ENCODE results near the gene SAMD5. TPM values are rescaled to one million over a fixed set of nuclear protein-coding genes. Genes with fewer than 3 reads are reported as not detected.
A peak's percentile ranks its signal among the peaks of the same experiment; 100 is the strongest.

SAMD5 gene
- total RNA-seq, 1 donor from 2014 or later, result 1.5 TPM

GRCh38 chr6:147582991-147583390, 74.5 kb downstream of the SAMD5 start:
- Mint-ChIP-seq H3K27me3 (ENCODE audit: low read depth) (peaks cover 3% of the 10 kb centered on the region), H3K4me1 (no peaks in the 10 kb centered on the region), H3K9me3 (no peaks in the 10 kb centered on the region), H3K27ac (ENCODE audit: unreplicated experiment) (no peak overlapping the region), H3K4me3 (no peak overlapping the region), H3K36me3 (ENCODE audit: low read depth) (no peaks in the 10 kb centered on the region)
- TF ChIP-seq, protein P1, sequence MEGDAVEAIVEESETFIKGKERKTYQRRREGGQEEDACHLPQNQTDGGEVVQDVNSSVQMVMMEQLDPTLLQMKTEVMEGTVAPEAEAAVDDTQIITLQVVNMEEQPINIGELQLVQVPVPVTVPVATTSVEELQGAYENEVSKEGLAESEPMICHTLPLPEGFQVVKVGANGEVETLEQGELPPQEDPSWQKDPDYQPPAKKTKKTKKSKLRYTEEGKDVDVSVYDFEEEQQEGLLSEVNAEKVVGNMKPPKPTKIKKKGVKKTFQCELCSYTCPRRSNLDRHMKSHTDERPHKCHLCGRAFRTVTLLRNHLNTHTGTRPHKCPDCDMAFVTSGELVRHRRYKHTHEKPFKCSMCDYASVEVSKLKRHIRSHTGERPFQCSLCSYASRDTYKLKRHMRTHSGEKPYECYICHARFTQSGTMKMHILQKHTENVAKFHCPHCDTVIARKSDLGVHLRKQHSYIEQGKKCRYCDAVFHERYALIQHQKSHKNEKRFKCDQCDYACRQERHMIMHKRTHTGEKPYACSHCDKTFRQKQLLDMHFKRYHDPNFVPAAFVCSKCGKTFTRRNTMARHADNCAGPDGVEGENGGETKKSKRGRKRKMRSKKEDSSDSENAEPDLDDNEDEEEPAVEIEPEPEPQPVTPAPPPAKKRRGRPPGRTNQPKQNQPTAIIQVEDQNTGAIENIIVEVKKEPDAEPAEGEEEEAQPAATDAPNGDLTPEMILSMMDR (conservative IDR thresholded peaks at IDR 0.05), result no peak
- DNase-seq (ENCODE audit: low read depth, low spot score), result no peak

DNA sequence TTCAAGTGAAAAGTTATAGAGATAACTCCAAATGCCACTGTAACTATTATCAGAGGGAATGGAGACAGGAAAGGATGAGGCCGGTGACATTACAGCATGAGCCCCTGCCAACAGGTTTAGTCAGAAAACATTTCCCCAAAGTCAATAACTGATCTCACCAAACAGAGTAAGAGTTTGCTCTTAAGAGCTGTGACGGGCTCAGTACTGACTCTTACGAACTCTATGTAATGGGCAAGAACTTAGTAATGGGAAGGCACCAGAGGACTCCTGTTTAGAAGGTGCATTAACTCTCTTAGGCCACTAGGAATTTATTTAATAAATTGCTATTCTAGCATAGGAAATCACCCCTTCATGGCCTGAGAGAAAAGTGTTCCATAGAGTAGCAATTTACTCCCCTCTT, 76.8 kb downstream of the SAMD5 start:
- Mint-ChIP-seq H3K4me3 (no peak overlapping the region), H3K27ac (ENCODE audit: unreplicated experiment) (no peak overlapping the region), H3K36me3 (ENCODE audit: low read depth) (no peaks in the 10 kb centered on the region), H3K4me1 (no peaks in the 10 kb centered on the region), H3K9me3 (no peaks in the 10 kb centered on the region), H3K27me3 (ENCODE audit: low read depth) (no peaks in the 10 kb centered on the region)
- no peak for DNase-seq (ENCODE audit: low read depth, low spot score)
- TF ChIP-seq, protein P1 (conservative IDR thresholded peaks at IDR 0.05), result peak; percentile 30

- H3K4me1 Mint-ChIP-seq, result no peaks in the 10 kb centered on the region
- H3K27ac Mint-ChIP-seq (ENCODE audit: unreplicated experiment), result no peak overlapping the region
- H3K27me3 Mint-ChIP-seq (ENCODE audit: low read depth), result no peaks in the 10 kb centered on the region
- TF ChIP-seq, protein P1 (conservative IDR thresholded peaks at IDR 0.05), result no peak
- H3K36me3 Mint-ChIP-seq (ENCODE audit: low read depth), result no peaks in the 10 kb centered on the region
- no peak overlapping the region for H3K4me3 Mint-ChIP-seq
- no peaks in the 10 kb centered on the region for H3K9me3 Mint-ChIP-seq
- no peak for DNase-seq (ENCODE audit: low read depth, low spot score)
These were observed 77.6 kb downstream of the SAMD5 start for GRCh38 chr6:147586044-147586443.

GRCh38 chr6:147587907-147588306, 79.4 kb downstream of the SAMD5 start:
- H3K4me3 Mint-ChIP-seq, result no peak overlapping the region
- H3K27me3 Mint-ChIP-seq (ENCODE audit: low read depth), result no peaks in the 10 kb centered on the region
- H3K36me3 Mint-ChIP-seq (ENCODE audit: low read depth), result no peaks in the 10 kb centered on the region
- no peak for DNase-seq (ENCODE audit: low read depth, low spot score)
- TF ChIP-seq, protein P1 (conservative IDR thresholded peaks at IDR 0.05), result no peak
- H3K9me3 Mint-ChIP-seq, result no peaks in the 10 kb centered on the region
- H3K27ac Mint-ChIP-seq (ENCODE audit: unreplicated experiment), result no peak overlapping the region
- H3K4me1 Mint-ChIP-seq, result no peaks in the 10 kb centered on the region

GRCh38 chr6:147588469-147588868, 80.0 kb downstream of the SAMD5 start:
- Mint-ChIP-seq H3K4me1 (no peaks in the 10 kb centered on the region), H3K4me3 (no peak overlapping the region), H3K27me3 (ENCODE audit: low read depth) (no peaks in the 10 kb centered on the region), H3K27ac (ENCODE audit: unreplicated experiment) (no peak overlapping the region), H3K36me3 (ENCODE audit: low read depth) (no peaks in the 10 kb centered on the region), H3K9me3 (no peaks in the 10 kb centered on the region)
- TF ChIP-seq, protein P1 (conservative IDR thresholded peaks at IDR 0.05), result no peak
- DNase-seq (ENCODE audit: low read depth, low spot score), result no peak

All from neural crest cell (in vitro differentiated cells).